ENCODE measurements around the gene PRR30.

- TF ChIP-seq EP300 (IDR thresholded peaks at IDR 0.05; ENCODE audit: borderline replicate concordance) (no peak), CEBPB (IDR thresholded peaks at IDR 0.05) (no peak), ZBTB7A (IDR thresholded peaks at IDR 0.05; ENCODE audit: low read depth) (no peak), MAX (IDR thresholded peaks at IDR 0.05) (no peak), TAF1 (IDR thresholded peaks at IDR 0.05; ENCODE audit: low read depth) (no peak), RAD21 (IDR thresholded peaks at IDR 0.05; ENCODE audit: low read depth) (no peak), USF1 (IDR thresholded peaks at IDR 0.05) (no peak), YY1 (IDR thresholded peaks at IDR 0.05; ENCODE audit: low read depth) (no peak), REST (IDR thresholded peaks at IDR 0.05; ENCODE audit: low read depth) (no peak), CREB1 (IDR thresholded peaks at IDR 0.05; ENCODE audit: low read depth) (no peak), EGR1 (IDR thresholded peaks at IDR 0.05) (no peak)
Observed at GRCh38 chr2:27162151-27163121, 23.2 kb upstream of the PRR30 start.
